Subcutaneous abdominal adipose tissue (tissue), 5 donors: ENCODE data around the gene WDR74.

ENCODE experiments used
- H3K27ac ChIP-seq: one replicate; pipeline ENCODE4 v1.7.0; 2013; ENCODE audit warnings: low read depth, mild to moderate bottlenecking, inconsistent platforms, low read length, moderate library complexity
- H3K27me3 ChIP-seq, 5 donors: one replicate each; pipeline ENCODE4 v1.7.0; 2013; ENCODE audit warnings: low read length in 5 of 5, inconsistent platforms in 1 of 5; ENCODE audit not compliant: control insufficient read depth in 5 of 5, insufficient read depth in 4 of 5
- H3K36me3 ChIP-seq, 5 donors: one replicate each; pipeline ENCODE4 v1.7.0; 2013; ENCODE audit warnings: low read length in 5 of 5; ENCODE audit not compliant: control insufficient read depth in 5 of 5, insufficient read depth in 5 of 5
- H3K4me1 ChIP-seq, 5 donors: one replicate each; pipeline ENCODE4 v1.7.0; 2013; ENCODE audit warnings: low read length in 5 of 5, mild to moderate bottlenecking in 3 of 5, moderate library complexity in 1 of 5; ENCODE audit not compliant: control insufficient read depth in 5 of 5, insufficient read depth in 5 of 5
- H3K4me3 ChIP-seq, 5 donors: one replicate each; pipeline ENCODE4 v1.7.0; 2013; ENCODE audit warnings: low read length in 5 of 5, low read depth in 1 of 5
- H3K9ac ChIP-seq, 5 donors: one replicate each; pipeline ENCODE4 v1.7.0; 2013; ENCODE audit warnings: low read length in 5 of 5, mild to moderate bottlenecking in 4 of 5, moderate library complexity in 3 of 5
- H3K9me3 ChIP-seq, 5 donors: one replicate each; pipeline ENCODE4 v1.7.0; 2013; ENCODE audit warnings: low read length in 5 of 5; ENCODE audit not compliant: control insufficient read depth in 5 of 5
- donor health status: healthy.
- donor health status: healthy.
- donor health status: healthy.
- donor health status: healthy.
- donor health status: healthy.

Gene WDR74

DNA sequence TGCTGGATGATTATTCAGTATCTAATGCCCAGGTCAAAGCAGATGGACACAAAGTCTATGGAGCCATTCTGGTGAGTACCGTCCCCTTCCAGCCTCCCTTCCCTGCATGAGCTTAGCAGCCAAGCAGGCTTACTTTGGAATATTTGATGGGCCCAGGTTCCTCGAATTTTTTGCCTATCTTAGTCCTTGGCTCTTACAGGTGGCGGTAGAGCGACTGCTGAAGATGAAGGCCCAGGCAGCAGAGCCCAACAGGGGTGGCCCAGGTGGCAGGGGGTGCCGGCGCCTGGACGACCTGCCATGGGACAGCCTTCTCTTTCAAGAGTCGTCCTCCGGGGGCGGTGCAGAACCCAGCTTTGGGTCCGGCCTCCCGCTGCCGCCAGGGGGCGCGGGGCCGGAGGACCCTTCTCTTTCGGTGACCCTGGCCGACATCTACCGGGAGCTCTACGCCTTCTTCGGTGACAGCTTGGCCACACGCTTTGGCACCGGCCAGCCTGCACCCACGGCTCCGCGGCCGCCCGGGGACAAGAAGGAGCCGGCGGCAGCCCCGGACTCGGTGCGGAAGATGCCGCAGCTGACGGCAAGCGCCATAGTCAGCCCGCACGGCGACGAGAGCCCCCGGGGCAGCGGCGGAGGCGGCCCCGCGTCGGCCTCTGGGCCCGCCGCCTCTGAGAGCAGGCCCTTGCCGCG, 52.9 kb downstream of the WDR74 start:
- H3K4me3 ChIP-seq, result peak overlapping the region; percentile 48 to 99 (median 87)
- peak overlapping the region; percentile 66 to 90 (median 85) for H3K9ac ChIP-seq
- peaks cover 0 to 31% (median 28%) of the 10 kb centered on the region in 5 donors for H3K36me3 ChIP-seq
- H3K4me1 ChIP-seq, result peaks cover 13 to 44% (median 38%) of the 10 kb centered on the region in 5 donors
- no peaks in the 10 kb centered on the region for H3K9me3 ChIP-seq
- H3K27me3 ChIP-seq, result no peaks in the 10 kb centered on the region
- H3K27ac ChIP-seq, result peak overlapping the region; percentile 90
